GM21447 (cell line): ENCODE measurements around the gene KLRD1.
"Not testable (repeated sequence)": the region's sequence is repeated elsewhere in the genome, so short reads cannot be mapped to it uniquely, and the experiment has no call there.

Experiments used
- ATAC-seq: cut with Tn5 transposase; IDR thresholded peaks from one replicate; pipeline ENCODE4 v1.9.1; 2021; ENCODE audit not compliant: unreplicated experiment

The KLRD1 gene

DNA sequence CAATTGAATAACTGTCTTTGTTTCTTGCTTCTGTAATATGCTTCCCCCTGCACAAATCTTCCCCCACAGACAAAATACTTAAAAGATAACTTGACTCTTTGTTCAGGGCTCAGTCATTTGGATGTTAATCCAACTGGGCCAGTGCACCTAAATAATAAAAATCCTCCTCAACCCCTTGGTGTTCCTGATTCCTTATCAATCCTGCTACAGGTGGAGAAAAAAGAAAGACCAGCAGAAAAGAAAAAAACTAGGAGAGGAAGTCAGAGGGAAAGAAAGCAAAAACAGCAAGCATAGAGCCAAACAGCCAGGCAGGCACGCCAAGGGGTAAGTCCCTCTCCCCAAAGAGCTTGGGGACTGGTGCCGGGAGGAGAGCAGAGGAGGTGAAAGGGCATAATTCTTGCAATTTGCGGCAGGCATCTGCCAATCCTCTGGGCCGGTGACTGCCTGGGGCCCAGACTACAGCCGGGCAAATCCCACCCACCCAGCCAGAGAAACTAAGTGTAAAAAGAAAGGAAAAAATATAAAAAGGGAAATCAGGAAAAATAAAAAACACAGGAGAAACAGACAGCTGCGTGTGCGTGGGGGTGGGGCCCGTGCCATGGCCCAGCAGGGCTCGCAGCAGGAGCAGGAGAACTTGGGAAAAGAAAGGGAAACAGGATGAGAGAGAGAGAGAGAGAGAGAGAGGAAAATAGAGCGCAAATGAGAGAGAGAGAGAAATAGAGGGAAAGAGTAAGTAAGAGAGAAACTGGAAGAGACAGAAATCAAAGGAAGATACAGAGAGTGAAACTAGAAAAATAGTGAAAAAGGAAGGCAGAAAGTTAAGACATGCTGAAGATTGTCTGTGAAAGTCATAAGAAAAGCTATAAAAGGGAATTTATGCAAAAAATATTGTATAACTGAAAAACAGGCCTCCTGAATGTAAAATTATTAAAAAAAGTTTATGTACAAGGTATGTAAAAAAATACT lies 60.8 kb downstream of the KLRD1 start:
- no peak for ATAC-seq

DNA sequence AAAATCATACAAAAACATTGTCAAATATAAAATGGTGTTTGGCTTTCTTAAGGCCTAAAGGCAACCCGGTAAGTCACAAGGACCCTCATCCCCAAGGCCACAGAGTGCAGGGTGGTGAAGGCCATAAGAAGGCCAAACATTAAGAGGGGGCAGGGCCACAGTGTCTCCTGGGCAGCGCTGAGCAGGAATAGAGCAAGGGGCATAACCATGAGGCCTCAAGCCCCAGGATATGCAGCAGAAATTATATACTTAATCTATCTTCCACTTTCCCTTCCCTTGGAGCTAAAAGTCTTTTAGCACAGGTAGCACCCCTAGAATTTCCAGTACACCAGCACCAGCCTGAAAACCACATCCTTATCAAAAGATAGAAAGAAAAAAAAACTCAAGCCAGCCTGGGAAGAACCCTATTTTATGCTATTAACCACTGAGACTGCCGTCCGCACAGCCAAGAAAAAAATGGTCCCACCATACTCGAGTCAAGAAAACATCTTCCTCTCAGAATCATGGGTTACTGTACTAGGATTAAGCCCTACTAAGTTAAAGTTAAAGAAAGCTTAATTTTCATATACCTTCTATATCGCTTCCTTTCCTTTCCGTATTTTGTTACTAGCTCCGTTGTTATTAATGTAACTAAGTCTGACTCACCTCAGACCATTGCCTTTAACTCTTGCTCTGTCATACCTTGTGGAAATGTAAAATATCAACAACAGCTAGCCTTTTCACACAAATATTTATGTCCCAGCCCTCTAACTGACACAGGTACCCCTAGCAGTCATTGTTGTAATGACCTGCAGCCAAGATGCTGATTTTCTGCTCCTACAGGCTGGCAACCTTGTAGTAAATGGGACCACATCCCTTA lies 62.1 kb downstream of the KLRD1 start:
- ATAC-seq, result no peak

DNA sequence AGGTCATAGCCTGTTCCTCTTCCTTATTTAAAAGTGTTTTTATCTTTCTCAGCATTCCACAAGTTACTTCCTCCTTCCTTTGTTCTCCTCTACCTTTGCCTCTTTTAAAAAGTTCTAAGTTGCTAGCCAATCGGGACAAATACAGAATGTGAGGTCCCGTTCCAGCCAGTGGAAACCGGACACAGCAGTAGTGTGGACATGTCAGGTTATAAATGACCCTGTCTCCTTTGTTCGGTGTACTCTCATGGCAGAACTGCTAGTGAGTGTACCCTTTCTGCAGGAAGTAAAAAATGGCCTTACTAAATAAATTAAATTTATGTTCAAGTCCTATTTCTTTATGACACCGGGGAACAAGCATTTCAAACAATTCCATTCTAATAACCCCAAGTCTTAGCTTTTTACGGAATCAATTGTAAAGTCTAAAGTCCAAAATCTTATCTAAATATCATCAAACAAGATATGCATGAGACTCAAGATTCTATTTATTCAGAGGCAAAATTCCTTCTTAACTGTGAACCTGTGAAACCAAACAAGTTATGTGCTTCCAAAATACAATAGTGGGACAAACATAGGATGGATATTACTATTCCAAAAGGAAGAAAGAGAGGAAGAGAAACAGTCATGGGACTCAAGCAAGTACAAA lies 64.3 kb downstream of the KLRD1 start:
- ATAC-seq, result not testable (repeated sequence)

DNA sequence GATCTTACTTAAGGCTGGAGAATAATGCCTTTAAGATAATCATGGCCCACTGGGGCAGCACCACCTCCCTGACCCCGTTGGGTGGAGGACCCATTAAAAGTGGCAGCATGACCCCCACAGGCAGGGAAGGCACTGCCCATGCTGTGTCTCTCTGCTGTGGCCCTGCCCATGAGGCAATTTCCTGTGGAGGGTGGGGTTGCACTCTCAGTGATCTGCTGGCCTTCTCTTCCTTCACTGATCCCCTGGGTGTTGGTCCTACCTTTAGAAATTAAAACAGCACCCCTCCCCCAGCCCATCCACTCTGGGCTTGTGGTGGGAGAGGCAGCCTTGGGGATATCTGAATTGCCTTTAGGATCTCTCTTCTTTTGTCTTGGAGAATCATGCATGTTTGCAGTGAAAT lies 64.9 kb downstream of the KLRD1 start:
- ATAC-seq, result no peak

DNA sequence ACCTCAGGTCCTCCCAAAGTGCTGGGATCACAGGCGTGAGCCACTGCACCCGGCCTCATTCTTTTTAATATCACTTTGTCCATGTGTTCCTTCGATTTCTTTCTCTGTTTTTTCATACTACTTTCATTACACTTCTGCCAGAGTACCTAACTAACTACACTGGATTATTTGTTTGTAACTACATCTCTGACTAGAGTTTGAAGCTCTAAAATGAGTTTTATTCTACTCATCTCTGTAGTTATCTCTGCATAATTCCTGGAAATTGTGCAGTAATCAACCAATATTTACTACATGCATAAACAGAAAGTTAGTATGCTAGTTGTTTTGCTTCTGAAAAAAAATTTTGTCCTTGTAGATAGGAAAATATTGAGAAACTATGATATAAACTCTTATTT lies 67.0 kb downstream of the KLRD1 start:
- no peak for ATAC-seq

DNA sequence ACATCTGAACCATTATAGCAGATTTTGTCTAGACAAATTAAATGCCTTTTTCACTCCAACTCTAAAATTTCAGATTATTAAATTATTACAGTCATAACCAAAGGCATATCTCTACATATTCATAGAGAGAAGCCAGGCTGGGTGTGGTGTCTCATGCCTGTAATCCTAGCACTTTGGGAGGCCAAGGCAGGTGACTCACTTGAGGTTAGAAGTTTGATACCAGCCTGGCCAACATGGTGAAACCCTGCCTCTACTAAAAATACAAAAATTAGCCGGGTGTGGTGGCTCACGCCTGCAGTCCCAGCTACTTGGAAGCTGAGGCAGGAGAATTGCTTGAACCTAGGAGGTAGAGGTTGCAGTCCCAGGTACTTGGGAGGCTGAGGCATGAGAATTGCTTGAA lies 71.1 kb downstream of the KLRD1 start:
- not testable (repeated sequence) for ATAC-seq
